Epidermal melanocyte (primary cell): ENCODE data around the gene PARP9.
"Not testable (repeated sequence)": the region's sequence is repeated elsewhere in the genome, so short reads cannot be mapped to it uniquely, and the experiment has no call there.

Source experiments
- DNase-seq: peaks from one replicate; pipeline ENCODE4 v3.0.0; 2011; ENCODE audit warnings: low spot score; ENCODE audit not compliant: insufficient read length

Gene PARP9

GRCh38 chr3:122576174-122576940 is 12.3 kb upstream of the PARP9 start:
- no peak for DNase-seq

GRCh38 chr3:122572940-122573412 is 8.9 kb upstream of the PARP9 start:
- no peak for DNase-seq

- no peak for DNase-seq
Measured at GRCh38 chr3:122568755-122569154, 4.7 kb upstream of the PARP9 start.

- DNase-seq, result not testable (repeated sequence)
Measured at GRCh38 chr3:122568131-122568530, 4.0 kb upstream of the PARP9 start.

DNA sequence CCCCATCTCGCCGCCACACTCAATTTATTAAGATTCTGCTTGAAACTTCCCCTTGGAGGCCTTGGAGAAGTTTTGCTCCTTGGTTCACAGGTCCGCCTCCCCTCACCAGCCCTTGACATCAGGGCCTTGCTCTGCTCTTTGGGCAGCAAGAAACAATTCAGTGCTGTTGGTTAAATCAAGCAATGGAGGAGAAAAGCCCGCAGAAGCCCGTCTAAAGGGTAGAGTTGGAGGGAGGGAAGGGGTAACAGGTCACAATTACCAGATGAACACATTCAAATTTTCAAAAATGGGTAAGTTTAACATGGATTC is 429 bp downstream of the PARP9 start:
- DNase-seq, result no peak

DNA sequence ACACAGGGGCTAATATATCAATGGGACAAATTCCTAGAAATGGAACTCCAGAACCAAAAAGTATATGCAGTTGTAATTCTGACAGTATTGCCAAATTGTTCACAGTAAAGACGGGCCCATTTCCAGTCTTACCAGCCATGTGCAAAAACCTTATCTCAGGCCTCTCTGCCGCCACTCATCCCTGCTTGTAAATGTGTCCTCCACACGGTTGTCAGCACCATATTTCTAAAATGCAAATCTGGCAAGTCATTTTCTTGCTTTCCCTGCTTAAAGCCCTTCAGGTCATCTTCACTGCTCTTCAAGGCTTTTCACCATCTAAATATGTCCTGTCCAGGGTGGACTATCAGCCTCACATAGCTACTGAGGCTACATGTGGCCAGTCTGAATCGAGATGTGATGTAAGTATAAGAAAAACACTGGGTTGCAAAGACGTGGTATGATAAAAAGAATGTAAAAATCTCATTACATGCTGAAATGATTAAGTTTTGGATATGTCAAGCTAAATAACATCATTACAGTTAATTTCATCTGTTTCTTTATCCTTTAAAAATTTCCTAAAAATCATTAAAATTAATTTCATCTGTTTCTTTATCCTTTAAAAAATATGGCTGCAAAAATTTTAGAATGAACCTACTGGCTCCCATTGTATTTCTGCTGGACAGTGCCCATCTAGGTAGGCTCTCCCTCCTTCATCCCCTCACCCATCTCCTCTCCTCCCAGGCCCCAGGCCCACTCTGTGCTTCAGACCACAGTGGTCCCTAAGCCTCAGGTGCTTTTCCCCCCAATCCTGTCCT is 980 bp downstream of the PARP9 start:
- DNase-seq, result no peak

- DNase-seq, result no peak
Measured at GRCh38 chr3:122560680-122561079, 3.4 kb downstream of the PARP9 start.

- no peak for DNase-seq
Measured at GRCh38 chr3:122559906-122560305, 4.2 kb downstream of the PARP9 start.

- DNase-seq, result no peak
Measured at GRCh38 chr3:122558605-122559004, 5.5 kb downstream of the PARP9 start.

DNA sequence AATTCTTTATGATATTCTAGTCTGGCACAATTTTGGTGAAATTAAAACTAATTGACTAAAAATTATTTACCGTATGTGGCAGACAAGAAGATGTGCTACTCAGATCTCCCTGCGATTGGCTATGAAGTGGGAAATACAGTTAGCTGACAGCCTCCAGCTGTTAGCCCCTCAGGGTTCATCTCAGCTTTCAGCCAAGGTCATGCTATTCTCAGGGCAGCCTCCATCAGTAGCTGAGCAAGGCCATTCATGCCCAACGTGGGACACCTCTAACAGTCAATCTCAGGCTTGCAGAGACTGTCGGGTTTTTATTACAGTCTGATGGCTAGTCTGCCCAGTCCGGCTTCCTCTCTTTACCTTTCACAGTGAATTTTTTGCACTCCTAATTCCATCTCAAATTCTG is 6.7 kb downstream of the PARP9 start:
- DNase-seq, result no peak

DNA sequence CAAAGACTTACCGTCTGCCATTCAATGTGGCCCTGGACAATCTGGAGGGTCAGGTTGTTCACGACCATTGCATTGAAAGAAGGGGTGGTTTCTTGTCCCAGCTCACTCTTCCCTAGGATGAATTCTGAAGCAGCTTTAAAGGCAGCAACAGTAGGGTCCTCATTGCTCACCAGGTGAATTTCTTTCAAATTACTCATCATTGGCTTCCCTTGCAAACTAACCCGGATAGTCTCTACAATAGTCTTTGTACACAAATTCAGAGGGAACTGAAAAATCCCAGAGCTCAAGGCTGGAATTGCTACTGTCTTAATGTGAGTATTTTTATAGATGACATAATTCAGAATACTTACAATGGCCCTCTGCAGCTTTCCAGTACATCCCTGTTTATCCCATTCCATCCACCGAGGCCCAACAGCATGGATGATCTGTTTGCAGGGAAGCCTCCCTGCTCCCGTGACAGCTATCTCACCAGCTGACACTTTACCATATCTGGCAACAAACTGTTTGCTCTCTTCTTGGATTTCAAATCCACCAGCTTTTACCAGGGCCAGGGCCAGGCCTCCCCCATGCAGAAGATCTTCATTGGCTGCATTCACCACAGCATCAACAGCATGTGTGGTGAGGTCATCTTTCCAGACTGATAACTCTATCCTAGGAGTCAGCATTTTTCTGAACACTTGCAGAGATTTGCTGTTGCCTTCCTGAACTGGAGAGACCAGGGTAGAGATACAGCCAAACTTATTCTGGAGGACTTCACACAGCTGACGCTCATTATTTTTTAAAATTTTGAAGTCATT is 8.6 kb downstream of the PARP9 start:
- DNase-seq, result no peak

GRCh38 chr3:122553171-122553570 is 10.9 kb downstream of the PARP9 start:
- DNase-seq, result no peak

GRCh38 chr3:122548619-122549018 is 15.5 kb downstream of the PARP9 start:
- DNase-seq, result no peak

DNA sequence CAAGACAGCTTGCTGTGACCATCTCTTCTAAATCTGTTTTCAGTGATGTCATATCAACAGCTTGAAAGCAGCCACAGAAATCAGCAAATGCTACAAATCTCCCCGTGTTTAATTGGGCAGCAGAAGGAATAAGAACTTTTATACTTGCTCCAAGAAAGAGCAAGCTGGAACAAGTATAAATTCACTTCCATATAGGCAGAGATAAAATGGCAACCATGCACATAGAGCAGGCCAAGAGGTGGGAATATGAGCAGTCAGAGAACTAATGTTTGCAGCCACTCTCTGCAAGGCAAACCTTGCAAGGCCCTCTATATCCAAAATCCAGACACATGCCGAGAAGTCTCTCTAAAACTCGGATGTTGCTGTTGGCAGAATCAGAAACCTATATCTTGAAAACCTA is 16.0 kb downstream of the PARP9 start:
- no peak for DNase-seq

DNA sequence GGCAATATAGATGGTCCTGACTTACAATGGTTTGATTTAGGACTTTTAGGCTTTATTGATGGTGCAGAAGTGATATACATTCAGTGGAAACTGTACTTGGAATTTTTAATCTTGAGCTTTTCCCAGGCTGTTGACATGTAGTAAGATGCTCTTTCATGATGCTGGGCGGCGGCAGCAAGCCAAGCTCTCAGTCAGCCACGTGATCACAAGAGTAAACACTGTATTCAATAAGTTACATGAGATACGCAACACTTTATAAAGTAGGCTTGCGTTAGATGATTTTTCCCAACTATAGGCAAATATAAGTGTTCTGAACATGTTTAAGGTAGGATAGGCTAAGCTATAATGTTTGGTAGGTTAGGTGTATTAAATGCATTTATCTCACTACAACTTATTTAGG is 17.9 kb downstream of the PARP9 start:
- no peak for DNase-seq

DNA sequence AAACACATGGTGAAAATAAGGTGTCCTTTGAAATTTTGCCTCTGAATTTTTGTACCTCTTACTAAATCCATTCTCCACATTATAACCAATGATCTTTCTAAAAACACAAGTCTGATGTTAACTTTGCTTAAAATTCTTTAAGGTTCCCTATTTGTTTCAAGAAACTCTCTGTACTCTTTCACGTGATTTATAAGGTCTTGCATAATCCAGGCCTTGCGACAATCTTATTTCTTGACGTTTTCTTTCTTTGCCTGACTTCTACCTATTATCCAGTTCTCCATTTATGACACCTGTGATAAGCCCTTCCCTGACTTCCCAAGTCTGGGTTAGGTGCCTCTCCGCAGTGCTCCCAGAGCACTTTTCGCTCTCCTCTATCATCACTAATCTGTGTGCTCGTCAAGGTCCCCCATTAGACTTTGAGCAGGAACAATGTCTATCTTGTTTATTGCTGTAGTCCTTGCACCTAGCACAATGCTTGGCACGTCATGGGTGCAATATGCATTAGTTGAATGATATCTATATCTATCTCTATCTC is 25.1 kb downstream of the PARP9 start:
- no peak for DNase-seq

DNA sequence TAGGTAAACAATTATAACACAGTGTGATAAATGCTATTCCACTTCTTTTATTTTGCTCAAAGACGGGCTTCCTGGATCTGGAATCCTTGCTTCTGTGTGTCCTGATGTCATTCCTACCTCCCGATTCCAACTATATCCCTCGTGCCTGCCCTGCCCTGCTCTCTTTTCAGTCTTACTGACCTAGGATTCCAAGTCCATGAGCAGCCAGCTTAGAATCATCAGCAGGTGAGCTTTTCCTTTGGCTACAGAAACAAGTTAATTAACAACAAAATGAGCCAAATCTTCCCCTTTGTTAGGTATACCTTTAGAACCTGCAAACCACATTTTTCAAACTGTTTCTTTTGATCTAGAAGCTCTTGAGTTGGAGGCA is 27.5 kb downstream of the PARP9 start:
- DNase-seq, result no peak

- DNase-seq, result no peak
Measured at GRCh38 chr3:122535964-122536631, 28.0 kb downstream of the PARP9 start.

DNA sequence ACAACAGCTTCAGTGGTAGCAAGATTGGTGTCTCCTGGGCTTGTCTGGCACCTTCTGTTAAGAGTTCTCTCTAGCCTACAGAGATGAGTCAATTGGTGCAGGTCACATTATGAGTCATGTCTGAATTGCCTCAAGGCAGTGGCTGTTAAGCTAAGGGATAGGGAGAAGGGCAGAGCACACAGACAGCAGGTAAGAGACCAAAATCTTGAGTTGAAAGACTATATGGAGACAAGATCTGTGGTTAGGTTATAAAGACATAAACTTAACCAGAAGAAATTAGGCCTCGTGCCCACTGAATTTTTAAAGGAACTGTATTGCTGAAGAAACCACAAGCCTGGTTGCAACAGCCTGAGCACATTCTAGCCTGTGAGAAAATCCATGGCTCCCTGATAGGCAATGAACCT is 30.2 kb downstream of the PARP9 start:
- DNase-seq, result peak; percentile 27

- DNase-seq, result no peak
Measured at GRCh38 chr3:122533480-122533879, 30.6 kb downstream of the PARP9 start.

GRCh38 chr3:122530164-122530563 is 33.9 kb downstream of the PARP9 start:
- no peak for DNase-seq
